Chondrocyte (in vitro differentiated cells): ENCODE measurements around the gene CAB39L. TPM values are rescaled to one million over a fixed set of nuclear protein-coding genes. Genes with fewer than 3 reads are reported as not detected.

ENCODE experiments used
- DNase-seq: peaks from one replicate; pipeline ENCODE4 v3.0.0; 2021; ENCODE audit warnings: mixed read lengths, low spot score
- H3K27ac Mint-ChIP-seq: one replicate; pipeline ENCODE4 v1.8.0; 2021; ENCODE audit warnings: mild to moderate bottlenecking, moderate library complexity, mixed read lengths; ENCODE audit not compliant: unreplicated experiment
- H3K27me3 Mint-ChIP-seq: 2 replicates; pipeline ENCODE4 v1.8.0; 2021; ENCODE audit warnings: low read depth, mixed read lengths
- H3K36me3 Mint-ChIP-seq: 2 replicates; pipeline ENCODE4 v1.8.0; 2021; ENCODE audit warnings: low read depth, mixed read lengths
- H3K4me1 Mint-ChIP-seq: 2 replicates; pipeline ENCODE4 v1.8.0; 2021; ENCODE audit warnings: low read depth, mild to moderate bottlenecking, mixed read lengths
- H3K4me3 Mint-ChIP-seq: one replicate; pipeline ENCODE4 v1.8.0; 2021; ENCODE audit warnings: mild to moderate bottlenecking, moderate library complexity, mixed read lengths; ENCODE audit not compliant: unreplicated experiment
- H3K9me3 Mint-ChIP-seq: 2 replicates; pipeline ENCODE4 v1.8.0; 2021; ENCODE audit warnings: low read depth, mixed read lengths
- CTCF ChIP-seq: fragments of 200-600 bp; sonication (generic); IDR thresholded peaks from 2 replicates; pipeline ENCODE4 v1.5.0; 2021; ENCODE audit warnings: antibody characterized with exemption, mild to moderate bottlenecking, moderate library complexity
- total RNA-seq: library from RNA; stranded (reverse); gene quantifications from 3 replicates; pipeline ENCODE4 v1.2.1, GENCODE V29; 2021

CAB39L gene
- total RNA-seq, 1 donor from 2014 or later: 6.0 TPM

GRCh38 chr13:49326222-49326917 is 117.5 kb downstream of the CAB39L start:
- no peaks in the 10 kb centered on the region for H3K9me3 Mint-ChIP-seq
- H3K27ac Mint-ChIP-seq: no peak overlapping the region

DNA sequence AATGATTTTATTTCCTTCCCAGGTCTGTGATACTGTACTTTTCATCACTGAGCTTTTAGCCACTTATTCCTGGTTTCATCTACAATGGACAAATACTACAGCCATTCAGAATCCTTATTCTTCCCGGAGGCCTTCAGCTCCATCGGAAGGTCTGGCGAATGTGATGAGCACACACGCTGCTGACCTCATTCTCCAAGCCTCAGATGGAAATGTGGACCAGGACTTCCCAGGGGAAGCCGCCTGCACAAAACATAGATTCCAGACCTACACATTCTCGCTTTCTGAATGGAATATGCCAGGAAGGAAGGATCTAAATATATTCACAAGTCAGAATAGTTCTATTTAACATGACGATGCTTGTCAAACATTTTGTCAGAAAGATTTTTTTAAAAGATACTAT is 120.5 kb downstream of the CAB39L start:
- Mint-ChIP-seq H3K36me3 (no peaks in the 10 kb centered on the region), H3K4me1 (peaks cover 13% of the 10 kb centered on the region), H3K27ac (no peak overlapping the region), H3K4me3 (no peak overlapping the region), H3K27me3 (no peaks in the 10 kb centered on the region), H3K9me3 (no peaks in the 10 kb centered on the region)
- no peak for TF ChIP-seq CTCF
- no peak for DNase-seq

More at GRCh38 chr13:49326222-49326917, 117.5 kb downstream of the CAB39L start:
- H3K36me3 Mint-ChIP-seq: no peaks in the 10 kb centered on the region
- H3K4me1 Mint-ChIP-seq: peaks cover 8% of the 10 kb centered on the region
- no peak for DNase-seq
- no peak for TF ChIP-seq CTCF
- H3K4me3 Mint-ChIP-seq: no peak overlapping the region
- H3K27me3 Mint-ChIP-seq: no peaks in the 10 kb centered on the region

- H3K9me3 Mint-ChIP-seq: no peaks in the 10 kb centered on the region
- no peaks in the 10 kb centered on the region for H3K36me3 Mint-ChIP-seq
- no peak overlapping the region for H3K27ac Mint-ChIP-seq
- H3K27me3 Mint-ChIP-seq: no peaks in the 10 kb centered on the region
- TF ChIP-seq CTCF: no peak
- DNase-seq: no peak
- H3K4me3 Mint-ChIP-seq: no peak overlapping the region
- peaks cover 13% of the 10 kb centered on the region for H3K4me1 Mint-ChIP-seq
These were observed 121.2 kb downstream of the CAB39L start for GRCh38 chr13:49322702-49323101.

DNA sequence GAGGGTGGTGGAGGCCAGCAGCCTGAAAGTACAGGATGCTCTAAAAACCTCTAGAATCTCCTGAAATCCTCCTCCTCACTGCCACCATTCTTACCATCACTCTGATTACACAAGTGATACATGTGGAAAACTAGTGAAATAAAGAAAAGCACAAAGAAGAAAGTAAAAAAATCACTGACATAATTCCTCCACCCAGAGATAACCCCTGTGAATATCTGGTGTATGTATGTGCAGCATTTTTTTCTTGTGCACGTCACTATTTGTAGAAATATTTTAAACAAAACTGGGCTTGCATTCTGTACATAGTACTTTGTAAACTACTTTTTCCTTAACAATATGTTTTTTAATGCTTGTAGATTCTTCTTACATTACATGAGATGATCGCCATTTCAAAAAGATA is 122.9 kb downstream of the CAB39L start:
- H3K27me3 Mint-ChIP-seq: no peaks in the 10 kb centered on the region
- H3K9me3 Mint-ChIP-seq: no peaks in the 10 kb centered on the region
- peaks cover 18% of the 10 kb centered on the region for H3K4me1 Mint-ChIP-seq
- no peak for TF ChIP-seq CTCF
- no peaks in the 10 kb centered on the region for H3K36me3 Mint-ChIP-seq
- H3K27ac Mint-ChIP-seq: no peak overlapping the region
- no peak for DNase-seq
- no peak overlapping the region for H3K4me3 Mint-ChIP-seq

DNA sequence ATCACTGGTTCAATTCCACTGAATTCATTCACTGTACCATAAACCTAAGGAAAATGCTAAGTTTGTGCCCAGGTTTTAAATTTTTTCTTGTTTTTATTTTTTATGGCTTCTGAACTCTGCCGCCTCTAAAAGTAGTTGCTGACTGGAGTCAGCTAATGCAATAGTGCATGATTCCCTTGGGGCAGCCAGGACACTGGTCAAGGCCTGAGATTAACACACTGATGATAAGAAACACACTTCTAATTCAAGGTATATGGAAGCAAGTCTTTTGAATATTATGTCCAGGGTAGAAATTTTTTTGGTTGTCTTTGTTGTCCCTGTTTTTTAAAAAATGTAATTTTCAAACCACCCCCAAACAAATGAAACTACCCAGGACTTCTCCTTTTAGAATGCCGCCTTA is 123.9 kb downstream of the CAB39L start:
- peak overlapping the region; percentile 66 for H3K27ac Mint-ChIP-seq
- no peaks in the 10 kb centered on the region for H3K27me3 Mint-ChIP-seq
- peaks cover 25% of the 10 kb centered on the region for H3K4me1 Mint-ChIP-seq
- DNase-seq: no peak
- no peak overlapping the region for H3K4me3 Mint-ChIP-seq
- H3K9me3 Mint-ChIP-seq: no peaks in the 10 kb centered on the region
- no peaks in the 10 kb centered on the region for H3K36me3 Mint-ChIP-seq
- no peak for TF ChIP-seq CTCF
